GM12874 (cell line): Measurements from ENCODE around the gene DCAF11.

Experiments
- TF ChIP-seq, protein P1 (sequence below): IDR thresholded peaks from 2 replicates; pipeline ENCODE4 v1.5.1; 2011; ENCODE audit warnings: low read depth, mild to moderate bottlenecking, control low read depth, low read length, moderate library complexity; ENCODE audit not compliant: insufficient read depth

DCAF11 gene

GRCh38 chr14:24159777-24160498 is 45.4 kb downstream of the DCAF11 start:
- TF ChIP-seq, protein P1, sequence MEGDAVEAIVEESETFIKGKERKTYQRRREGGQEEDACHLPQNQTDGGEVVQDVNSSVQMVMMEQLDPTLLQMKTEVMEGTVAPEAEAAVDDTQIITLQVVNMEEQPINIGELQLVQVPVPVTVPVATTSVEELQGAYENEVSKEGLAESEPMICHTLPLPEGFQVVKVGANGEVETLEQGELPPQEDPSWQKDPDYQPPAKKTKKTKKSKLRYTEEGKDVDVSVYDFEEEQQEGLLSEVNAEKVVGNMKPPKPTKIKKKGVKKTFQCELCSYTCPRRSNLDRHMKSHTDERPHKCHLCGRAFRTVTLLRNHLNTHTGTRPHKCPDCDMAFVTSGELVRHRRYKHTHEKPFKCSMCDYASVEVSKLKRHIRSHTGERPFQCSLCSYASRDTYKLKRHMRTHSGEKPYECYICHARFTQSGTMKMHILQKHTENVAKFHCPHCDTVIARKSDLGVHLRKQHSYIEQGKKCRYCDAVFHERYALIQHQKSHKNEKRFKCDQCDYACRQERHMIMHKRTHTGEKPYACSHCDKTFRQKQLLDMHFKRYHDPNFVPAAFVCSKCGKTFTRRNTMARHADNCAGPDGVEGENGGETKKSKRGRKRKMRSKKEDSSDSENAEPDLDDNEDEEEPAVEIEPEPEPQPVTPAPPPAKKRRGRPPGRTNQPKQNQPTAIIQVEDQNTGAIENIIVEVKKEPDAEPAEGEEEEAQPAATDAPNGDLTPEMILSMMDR, result no peak

DNA sequence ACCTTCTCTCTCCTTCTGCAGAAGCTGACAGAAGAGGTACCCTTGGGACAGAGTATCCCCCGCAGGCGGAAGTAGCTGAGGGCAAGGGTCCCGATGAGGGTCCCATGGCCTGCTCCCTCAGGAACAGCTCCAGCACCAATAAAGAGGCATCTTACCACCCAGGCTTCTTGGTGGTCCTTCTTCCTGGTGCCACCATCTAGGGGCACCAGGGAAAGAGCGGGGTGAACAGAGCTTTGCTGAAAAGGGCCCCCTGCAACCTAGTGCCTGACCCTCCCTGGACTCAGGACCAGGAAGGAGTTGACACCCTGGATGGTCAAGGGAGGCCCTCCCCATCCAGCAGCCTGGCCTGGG is 45.9 kb downstream of the DCAF11 start:
- TF ChIP-seq, protein P1, result no peak

GRCh38 chr14:24160850-24161804 is 46.5 kb downstream of the DCAF11 start, which contains the start of gene IRF9:
TSS of gene IRF9 (plus strand) at chr14:24161265. CDS start at chr14:24162145, 880 bp downstream.
- TF ChIP-seq, protein P1, result peak; percentile 88

DNA sequence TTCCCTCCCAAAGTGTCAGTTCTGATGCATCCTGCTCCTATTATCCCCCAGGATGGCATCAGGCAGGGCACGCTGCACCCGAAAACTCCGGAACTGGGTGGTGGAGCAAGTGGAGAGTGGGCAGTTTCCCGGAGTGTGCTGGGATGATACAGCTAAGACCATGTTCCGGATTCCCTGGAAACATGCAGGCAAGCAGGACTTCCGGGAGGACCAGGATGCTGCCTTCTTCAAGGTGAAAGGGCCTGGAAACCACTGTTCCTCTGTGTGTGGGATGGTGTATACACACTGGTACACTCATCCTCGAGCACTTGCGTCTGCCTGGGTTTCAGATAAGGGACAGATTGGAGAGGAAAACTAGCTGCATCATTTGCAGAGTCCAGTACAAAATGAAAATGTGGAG is 47.5 kb downstream of the DCAF11 start:
- TF ChIP-seq, protein P1, result no peak

DNA sequence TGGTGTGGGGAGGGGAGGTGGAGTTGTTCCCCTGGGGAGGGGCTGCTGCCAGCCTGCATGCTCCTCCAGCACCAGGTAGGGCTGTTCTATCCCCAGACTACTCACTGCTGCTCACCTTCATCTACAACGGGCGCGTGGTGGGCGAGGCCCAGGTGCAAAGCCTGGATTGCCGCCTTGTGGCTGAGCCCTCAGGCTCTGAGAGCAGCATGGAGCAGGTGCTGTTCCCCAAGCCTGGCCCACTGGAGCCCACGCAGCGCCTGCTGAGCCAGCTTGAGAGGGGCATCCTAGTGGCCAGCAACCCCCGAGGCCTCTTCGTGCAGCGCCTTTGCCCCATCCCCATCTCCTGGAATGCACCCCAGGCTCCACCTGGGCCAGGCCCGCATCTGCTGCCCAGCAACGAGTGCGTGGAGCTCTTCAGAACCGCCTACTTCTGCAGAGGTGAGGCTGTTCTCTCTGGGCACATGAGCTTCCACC is 50.0 kb downstream of the DCAF11 start:
- TF ChIP-seq, protein P1, result no peak

DNA sequence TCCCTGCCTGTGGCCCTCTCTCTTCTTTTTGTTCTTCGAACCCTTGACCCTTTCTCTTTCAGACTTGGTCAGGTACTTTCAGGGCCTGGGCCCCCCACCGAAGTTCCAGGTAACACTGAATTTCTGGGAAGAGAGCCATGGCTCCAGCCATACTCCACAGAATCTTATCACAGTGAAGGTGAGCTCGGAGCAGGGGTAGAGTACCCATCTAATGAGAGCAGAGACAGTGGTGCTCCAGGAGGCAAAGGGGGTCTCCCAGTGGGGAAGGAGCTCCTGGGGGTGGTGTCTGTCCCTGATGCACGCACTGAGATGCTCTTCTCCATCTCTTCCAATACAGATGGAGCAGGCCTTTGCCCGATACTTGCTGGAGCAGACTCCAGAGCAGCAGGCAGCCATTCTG is 51.2 kb downstream of the DCAF11 start:
- TF ChIP-seq, protein P1, result no peak

DNA sequence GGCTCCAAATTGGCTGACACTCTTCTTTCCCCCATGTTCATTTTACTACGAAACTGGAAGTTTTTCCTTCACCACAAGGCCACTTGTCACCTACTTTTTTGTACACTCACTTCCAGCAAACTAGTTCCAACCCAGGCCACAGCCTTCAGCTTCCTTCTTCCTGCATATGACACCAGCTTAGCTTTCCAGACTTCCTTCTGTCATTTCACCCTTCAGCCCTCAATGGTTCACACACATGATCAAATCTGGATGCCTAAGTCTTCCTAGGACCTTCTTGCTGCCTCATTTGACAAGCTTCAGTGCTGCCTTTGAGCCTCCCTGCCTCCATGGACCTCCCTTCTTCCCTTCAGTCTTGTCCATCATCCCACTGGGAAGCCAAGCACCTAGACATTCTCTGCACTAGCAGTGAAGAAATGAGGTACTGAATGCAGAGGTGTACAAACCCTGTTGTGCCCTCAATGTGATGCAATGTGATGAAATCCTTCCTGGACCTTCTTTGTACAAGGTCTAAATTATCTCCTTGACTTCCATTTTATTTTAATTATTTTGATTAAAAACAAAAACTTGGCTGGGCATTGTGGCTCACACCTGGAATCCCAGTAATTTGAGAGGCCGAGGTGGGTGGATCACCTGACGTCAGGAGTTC is 53.0 kb downstream of the DCAF11 start:
- TF ChIP-seq, protein P1, result no peak
